Keratinocyte (primary cell): Measurements from ENCODE around the gene CACNA1B.

ENCODE experiments used
- EZH2 ChIP-seq: IDR thresholded peaks from one replicate; pipeline ENCODE4 v1.6.1; 2012; ENCODE audit warnings: inconsistent platforms, mild to moderate bottlenecking, low read length, moderate library complexity
- TF ChIP-seq, protein P1 (sequence below), 3 experiments: IDR thresholded peaks in 1 of 3; conservative IDR thresholded peaks in 1 of 3; optimal IDR thresholded peaks in 1 of 3; 2 replicates in 2 of 3; 3 replicates in 1 of 3; pipeline versions ENCODE3 to v1.5.1; 2011; ENCODE audit warnings: low read length in 3 of 3, mild to moderate bottlenecking in 3 of 3, moderate library complexity in 2 of 3, control low read depth in 1 of 3, inconsistent platforms in 1 of 3; ENCODE audit not compliant: insufficient read depth in 2 of 3; ENCODE audit errors: extremely low read depth in 1 of 3

DNA sequence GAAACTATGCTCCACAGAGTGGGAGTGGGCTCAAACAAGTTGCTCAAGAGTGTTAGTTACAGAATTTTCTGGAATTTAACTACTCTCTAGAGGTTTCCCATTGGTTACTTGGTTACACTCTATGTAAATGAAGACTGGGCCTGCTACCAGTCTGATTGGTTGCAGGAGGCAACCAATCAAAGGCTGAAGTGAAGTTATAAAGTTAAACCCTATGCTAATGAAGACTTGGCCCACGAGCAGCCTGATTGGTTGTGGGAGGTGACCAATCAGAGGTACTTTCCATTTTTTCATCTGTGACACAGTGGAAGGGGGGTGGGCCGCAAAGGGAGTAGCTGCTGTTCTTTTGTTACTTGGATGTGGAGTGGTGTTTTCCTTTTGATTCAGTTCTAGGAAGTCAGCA lies 69.4 kb downstream of the CACNA1B start:
- TF ChIP-seq, protein P1, sequence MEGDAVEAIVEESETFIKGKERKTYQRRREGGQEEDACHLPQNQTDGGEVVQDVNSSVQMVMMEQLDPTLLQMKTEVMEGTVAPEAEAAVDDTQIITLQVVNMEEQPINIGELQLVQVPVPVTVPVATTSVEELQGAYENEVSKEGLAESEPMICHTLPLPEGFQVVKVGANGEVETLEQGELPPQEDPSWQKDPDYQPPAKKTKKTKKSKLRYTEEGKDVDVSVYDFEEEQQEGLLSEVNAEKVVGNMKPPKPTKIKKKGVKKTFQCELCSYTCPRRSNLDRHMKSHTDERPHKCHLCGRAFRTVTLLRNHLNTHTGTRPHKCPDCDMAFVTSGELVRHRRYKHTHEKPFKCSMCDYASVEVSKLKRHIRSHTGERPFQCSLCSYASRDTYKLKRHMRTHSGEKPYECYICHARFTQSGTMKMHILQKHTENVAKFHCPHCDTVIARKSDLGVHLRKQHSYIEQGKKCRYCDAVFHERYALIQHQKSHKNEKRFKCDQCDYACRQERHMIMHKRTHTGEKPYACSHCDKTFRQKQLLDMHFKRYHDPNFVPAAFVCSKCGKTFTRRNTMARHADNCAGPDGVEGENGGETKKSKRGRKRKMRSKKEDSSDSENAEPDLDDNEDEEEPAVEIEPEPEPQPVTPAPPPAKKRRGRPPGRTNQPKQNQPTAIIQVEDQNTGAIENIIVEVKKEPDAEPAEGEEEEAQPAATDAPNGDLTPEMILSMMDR (optimal IDR thresholded peaks at IDR 0.05 in 1 of 3, IDR thresholded peaks at IDR 0.05 in 1 of 3, conservative IDR thresholded peaks at IDR 0.05 in 1 of 3; ENCODE audit: extremely low read depth in 1 of 3, insufficient read depth in 2 of 3, low read length in 3 of 3): no peak
- TF ChIP-seq EZH2: no peak
